HG03095 (cell line): ENCODE data around the gene PIK3CB.
"Not testable (repeated sequence)": the region's sequence is repeated elsewhere in the genome, so short reads cannot be mapped to it uniquely, and the experiment has no call there.

Source experiments
- ATAC-seq: cut with Tn5 transposase; IDR thresholded peaks from one replicate; pipeline ENCODE4 v1.9.1; 2021; ENCODE audit warnings: moderate library complexity; ENCODE audit not compliant: unreplicated experiment

Gene PIK3CB

GRCh38 chr3:138848696-138849095, 14.0 kb upstream of the PIK3CB start:
- no peak for ATAC-seq

- not testable (repeated sequence) for ATAC-seq
These were observed 12.1 kb upstream of the PIK3CB start for GRCh38 chr3:138846824-138847223.

- ATAC-seq, result no peak
These were observed 11.6 kb upstream of the PIK3CB start for GRCh38 chr3:138846262-138846791.

GRCh38 chr3:138845771-138846173, 11.0 kb upstream of the PIK3CB start:
- no peak for ATAC-seq

- no peak for ATAC-seq
These were observed 10.5 kb upstream of the PIK3CB start for GRCh38 chr3:138845181-138845601.

- ATAC-seq, result peak; percentile 83
These were observed 7.9 kb upstream of the PIK3CB start for GRCh38 chr3:138842483-138843188.

- not testable (repeated sequence) for ATAC-seq
These were observed 3.7 kb upstream of the PIK3CB start for GRCh38 chr3:138838385-138838784.

- ATAC-seq, result not testable (repeated sequence)
These were observed 1.1 kb upstream of the PIK3CB start for GRCh38 chr3:138835846-138836245.

GRCh38 chr3:138835397-138835757, 649 bp upstream of the PIK3CB start:
- ATAC-seq, result no peak

GRCh38 chr3:138833899-138834595, 681 bp downstream of the PIK3CB start:
- peak; percentile 48 for ATAC-seq

GRCh38 chr3:138832473-138833057, 2.2 kb downstream of the PIK3CB start:
- not testable (repeated sequence) for ATAC-seq

- no peak for ATAC-seq
These were observed 4.7 kb downstream of the PIK3CB start for GRCh38 chr3:138829886-138830510.

GRCh38 chr3:138829097-138829496, 5.6 kb downstream of the PIK3CB start:
- no peak for ATAC-seq

- no peak for ATAC-seq
These were observed 7.5 kb downstream of the PIK3CB start for GRCh38 chr3:138827222-138827621.

GRCh38 chr3:138825336-138825735, 9.4 kb downstream of the PIK3CB start:
- no peak for ATAC-seq

- ATAC-seq, result no peak
These were observed 10.6 kb downstream of the PIK3CB start for GRCh38 chr3:138824114-138824506.

- not testable (repeated sequence) for ATAC-seq
These were observed 14.3 kb downstream of the PIK3CB start for GRCh38 chr3:138820379-138820778.

GRCh38 chr3:138818185-138818860, 16.4 kb downstream of the PIK3CB start:
- no peak for ATAC-seq

GRCh38 chr3:138817695-138818094, 17.0 kb downstream of the PIK3CB start:
- ATAC-seq, result no peak

GRCh38 chr3:138812806-138813205, 21.9 kb downstream of the PIK3CB start:
- no peak for ATAC-seq
